C4-2B (cell line): ENCODE measurements around the gene TPM4.
"Not testable (repeated sequence)": the region's sequence is repeated elsewhere in the genome, so short reads cannot be mapped to it uniquely, and the experiment has no call there.

Experiments used
- H3K27ac ChIP-seq: fragments of 450-650 bp; 2 replicates; pipeline ENCODE4 v1.5.1; 2017
- ZFX ChIP-seq: fragments of 450-650 bp; IDR thresholded peaks from 2 replicates; pipeline ENCODE4 v1.6.1; 2017
- TF ChIP-seq, protein P1 (sequence below): fragments of 450-650 bp; conservative IDR thresholded peaks from 2 replicates; pipeline ENCODE4 v1.5.1; 2017; ENCODE audit warnings: mild to moderate bottlenecking

TPM4 gene

DNA sequence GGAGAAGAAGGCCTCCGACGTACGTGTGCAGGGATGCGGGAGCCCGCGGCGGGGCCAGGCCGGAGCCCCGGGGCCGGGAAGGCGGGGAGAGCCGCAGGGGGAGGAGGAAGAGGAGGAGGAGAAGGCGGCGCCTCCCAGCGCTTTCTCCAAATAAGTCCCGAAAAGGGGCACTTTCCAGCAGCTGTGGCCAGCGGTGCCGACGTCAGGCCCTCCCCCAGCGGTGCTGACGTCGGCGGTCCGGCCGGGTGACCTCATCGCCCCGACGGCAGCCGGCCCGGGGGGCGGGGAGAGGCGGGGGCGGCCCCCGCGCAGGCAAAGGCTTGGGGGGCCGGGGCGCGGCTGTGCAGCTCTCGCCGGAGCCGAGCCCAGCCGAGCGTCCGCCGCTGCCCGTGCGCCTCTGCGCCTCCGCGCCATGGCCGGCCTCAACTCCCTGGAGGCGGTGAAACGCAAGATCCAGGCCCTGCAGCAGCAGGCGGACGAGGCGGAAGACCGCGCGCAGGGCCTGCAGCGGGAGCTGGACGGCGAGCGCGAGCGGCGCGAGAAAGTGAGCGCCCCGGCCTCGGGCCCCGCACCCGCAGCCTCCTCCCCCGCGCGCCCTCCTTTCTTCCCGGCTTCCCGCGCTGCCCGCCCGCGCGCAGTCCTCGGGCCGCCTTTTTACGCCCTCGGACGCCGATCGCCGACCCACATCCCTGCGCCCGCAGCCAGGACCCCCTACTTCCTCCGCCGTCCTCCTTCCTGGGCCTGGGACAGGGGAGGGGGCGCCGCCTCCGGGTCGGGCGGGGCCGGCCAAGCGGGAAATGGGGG, at the start of gene TPM4:
Gene TPM4 (plus strand): TSS at position 342 of the 804 bp plus-strand sequence. CDS start 71 bp downstream, at position 413.
- peak; percentile 71; the same call in 1 of the 2 replicates for TF ChIP-seq ZFX
- TF ChIP-seq, protein P1, sequence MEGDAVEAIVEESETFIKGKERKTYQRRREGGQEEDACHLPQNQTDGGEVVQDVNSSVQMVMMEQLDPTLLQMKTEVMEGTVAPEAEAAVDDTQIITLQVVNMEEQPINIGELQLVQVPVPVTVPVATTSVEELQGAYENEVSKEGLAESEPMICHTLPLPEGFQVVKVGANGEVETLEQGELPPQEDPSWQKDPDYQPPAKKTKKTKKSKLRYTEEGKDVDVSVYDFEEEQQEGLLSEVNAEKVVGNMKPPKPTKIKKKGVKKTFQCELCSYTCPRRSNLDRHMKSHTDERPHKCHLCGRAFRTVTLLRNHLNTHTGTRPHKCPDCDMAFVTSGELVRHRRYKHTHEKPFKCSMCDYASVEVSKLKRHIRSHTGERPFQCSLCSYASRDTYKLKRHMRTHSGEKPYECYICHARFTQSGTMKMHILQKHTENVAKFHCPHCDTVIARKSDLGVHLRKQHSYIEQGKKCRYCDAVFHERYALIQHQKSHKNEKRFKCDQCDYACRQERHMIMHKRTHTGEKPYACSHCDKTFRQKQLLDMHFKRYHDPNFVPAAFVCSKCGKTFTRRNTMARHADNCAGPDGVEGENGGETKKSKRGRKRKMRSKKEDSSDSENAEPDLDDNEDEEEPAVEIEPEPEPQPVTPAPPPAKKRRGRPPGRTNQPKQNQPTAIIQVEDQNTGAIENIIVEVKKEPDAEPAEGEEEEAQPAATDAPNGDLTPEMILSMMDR, result no peak
- H3K27ac ChIP-seq, result peak within 1 kb of the TSS; percentile 72

DNA sequence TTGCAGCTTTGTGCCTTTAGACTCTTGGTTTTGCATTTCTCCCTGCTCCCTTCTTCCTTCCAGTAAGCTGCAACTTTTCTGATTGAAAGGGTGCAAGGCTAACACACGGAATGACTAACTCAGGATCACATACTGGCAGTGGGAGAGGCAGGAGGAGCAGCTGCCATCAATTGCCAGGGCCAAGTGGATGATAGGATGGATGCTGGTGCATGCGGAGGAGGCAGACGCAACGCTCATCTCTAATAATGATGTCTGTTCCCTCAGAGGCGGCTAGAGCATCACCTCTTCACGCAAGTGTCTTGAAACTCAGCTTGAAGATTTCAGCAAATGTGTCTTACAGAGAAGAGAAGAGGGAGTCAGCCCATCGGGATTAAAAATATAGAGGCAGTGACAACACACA, 49.5 kb upstream of the TPM4 start:
- H3K27ac ChIP-seq, result no peak overlapping the region
- no peak for TF ChIP-seq ZFX
- TF ChIP-seq, protein P1, result no peak

DNA sequence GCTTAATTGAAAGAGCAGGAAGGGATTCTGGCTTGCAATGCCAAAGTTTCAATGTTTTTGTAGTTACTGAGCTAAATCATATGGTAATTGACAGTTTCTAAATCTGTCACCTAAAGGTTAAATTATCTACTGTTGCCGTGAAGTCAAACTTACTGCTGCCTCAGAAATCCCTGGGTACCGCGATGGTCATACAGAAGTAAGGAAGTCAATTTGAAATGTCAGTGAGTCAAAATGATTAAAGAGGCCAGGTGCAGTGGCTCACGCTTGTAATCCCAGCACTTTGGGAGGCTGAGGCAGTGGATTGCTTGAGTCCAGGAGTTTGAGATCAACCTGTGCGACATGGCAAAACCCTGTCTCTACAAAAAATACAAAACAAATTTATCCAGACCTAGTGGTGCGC, 48.8 kb upstream of the TPM4 start:
- no peak overlapping the region for H3K27ac ChIP-seq
- TF ChIP-seq, protein P1, result no peak
- TF ChIP-seq ZFX, result no peak

DNA sequence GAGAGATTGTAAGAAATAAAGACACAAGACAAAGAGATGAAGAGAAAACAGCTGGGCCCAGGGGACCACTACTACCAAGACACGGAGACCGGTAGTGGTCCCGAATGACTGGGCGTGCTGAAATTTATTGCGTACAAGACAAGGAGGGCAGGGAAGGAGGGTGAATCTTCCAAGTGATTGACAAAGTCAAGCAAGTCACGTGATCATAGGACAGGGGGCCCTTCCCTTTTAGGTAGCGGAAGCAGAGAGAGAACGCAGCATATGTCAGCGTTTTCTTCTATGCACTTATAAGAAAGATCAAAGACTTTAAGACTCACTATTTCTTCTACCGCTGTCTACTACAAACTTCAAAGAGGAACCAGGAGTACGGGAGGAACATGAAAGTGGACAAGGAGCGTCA, 46.1 kb upstream of the TPM4 start:
- H3K27ac ChIP-seq, result not testable (repeated sequence)

DNA sequence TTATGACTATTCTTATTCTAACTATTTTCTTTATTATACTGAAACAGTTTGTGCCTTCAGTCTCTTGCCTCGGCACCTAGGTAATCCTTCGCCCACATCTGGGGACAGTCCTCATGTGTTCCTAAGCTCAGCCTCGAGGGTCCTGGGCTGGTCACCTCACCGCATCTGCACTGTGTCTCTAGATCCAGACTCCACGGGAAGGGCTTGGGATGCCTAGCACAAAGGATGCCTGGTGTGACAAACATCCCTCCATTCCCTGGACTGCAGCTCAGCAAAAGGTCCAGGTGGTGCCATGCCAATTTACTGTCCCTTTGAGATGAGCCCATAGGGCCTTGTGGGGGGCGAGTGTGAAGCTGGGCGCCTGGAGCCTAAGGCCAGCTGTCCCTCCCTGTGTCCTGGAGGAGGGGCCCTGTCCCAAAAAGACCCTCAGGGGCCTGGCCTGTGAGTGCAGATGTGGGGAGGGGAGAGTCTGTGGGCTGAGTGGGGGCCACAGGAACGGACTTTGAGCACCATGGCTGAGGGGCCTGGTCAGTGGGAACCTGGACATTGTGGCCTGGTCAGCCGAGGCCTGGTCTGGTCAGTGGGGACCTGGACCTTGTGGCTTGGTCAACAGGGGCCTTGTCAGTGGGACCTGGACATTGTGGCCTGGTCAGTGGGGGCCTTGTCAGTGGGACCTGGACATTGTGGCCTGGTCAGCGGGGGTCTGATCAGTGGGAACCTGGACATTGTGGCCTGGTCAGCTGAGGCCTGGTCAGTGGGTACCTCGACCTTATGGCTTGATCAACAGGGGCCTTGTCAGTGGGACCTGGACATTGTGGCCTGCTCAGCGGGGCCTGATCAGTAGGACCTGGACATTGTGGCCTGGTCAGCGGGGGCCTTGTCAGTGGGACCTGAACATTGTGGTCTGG, 45.1 kb upstream of the TPM4 start:
- no peak for TF ChIP-seq ZFX
- TF ChIP-seq, protein P1, result no peak
- no peak overlapping the region for H3K27ac ChIP-seq

DNA sequence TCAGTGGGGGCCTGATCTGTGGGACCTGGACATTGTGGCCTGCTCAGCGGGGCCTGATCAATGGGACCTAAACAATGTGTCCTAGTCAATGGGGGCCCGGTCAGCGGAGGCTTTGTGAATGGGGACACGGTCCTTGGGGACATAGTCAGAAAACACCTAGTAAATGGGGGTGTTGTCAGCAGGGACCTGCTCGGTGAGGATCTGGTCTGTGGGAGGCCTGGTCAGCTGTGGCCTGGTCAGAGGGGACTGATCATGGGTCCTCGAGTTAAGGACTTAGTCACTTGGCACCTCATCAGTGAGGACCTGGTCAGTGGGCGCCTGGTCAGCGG, 44.5 kb upstream of the TPM4 start:
- no peak for TF ChIP-seq ZFX
- TF ChIP-seq, protein P1, result no peak
- H3K27ac ChIP-seq, result no peak overlapping the region

DNA sequence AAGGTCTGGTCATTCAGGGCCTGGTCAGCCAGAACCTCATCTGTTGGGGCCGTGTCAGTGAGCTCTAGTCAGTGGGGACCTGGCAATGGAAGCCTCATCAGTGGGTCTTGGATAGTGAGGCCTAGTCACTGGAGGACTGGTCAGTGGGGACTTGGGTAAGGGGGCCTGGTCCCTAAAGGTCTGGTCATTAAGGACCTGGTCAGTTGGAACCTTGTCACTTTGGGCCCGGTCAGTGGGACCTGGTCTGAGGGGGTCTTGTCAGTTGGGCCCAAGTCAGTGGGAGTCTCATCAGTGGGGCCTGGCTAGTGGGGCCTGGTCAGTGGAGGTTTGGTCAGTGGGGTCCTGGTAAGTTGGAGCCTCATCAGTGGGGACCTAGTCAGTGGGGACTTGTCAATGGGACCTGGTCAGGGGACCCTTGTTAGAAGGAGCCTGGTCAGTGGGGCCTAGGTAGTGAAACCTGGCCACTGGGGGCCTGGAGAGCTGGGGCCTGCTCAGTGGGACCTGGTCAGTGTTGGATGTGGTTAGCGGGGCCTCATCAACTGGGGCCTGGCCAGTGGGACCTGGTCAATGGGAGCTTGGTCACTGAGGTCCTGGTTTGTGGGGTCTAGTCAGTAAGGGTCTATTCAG, 43.7 kb upstream of the TPM4 start:
- H3K27ac ChIP-seq, result no peak overlapping the region
- TF ChIP-seq ZFX, result no peak
- TF ChIP-seq, protein P1, result no peak
